Measurements from ENCODE around the gene PLCZ1. TPM values are rescaled to one million over a fixed set of nuclear protein-coding genes. Genes with fewer than 3 reads are reported as not detected.
"Not testable (repeated sequence)": the region's sequence is repeated elsewhere in the genome, so short reads cannot be mapped to it uniquely, and the experiment has no call there.

PLCZ1 gene
- polyA plus RNA-seq (2013, experiment 1 of 2): not detected
- not detected for polyA plus RNA-seq (2013, experiment 2 of 2)

GRCh38 chr12:18737819-18738218 is at the start of gene PLCZ1, which contains the start of gene CAPZA3:
PLCZ1 (minus strand) TSS chr12:18738012; CDS start chr12:18737371, 641 bp downstream.
CAPZA3 (plus strand) TSS chr12:18738119; CDS start chr12:18738269, 150 bp downstream.
- Histone ChIP-seq H3K4me3 (ENCODE audit: extremely low read depth, insufficient read depth, low read length, poor library complexity, severe bottlenecking) (no peak within 1 kb of the TSS), H3K9me3 (ENCODE audit: control insufficient read depth, low read length) (no peaks in the 10 kb centered on the region), H3K4me1 (ENCODE audit: control insufficient read depth, insufficient read depth, low read length, poor library complexity, severe bottlenecking) (no peaks in the 10 kb centered on the region), H3K36me3 (ENCODE audit: control insufficient read depth, insufficient read depth, low read length) (no peaks in the 10 kb centered on the region), H3K27ac (ENCODE audit: low read depth, low read length, severe bottlenecking) (no peak within 1 kb of the TSS)
- WGBS, 2 experiments (ENCODE audit: insufficient coverage in 2 of 2): 80% methylated on average over 1 of the region's 2 CpGs; no CpG with 5 or more reads in 1 of the 2 experiments

GRCh38 chr12:18785465-18785864 is 47.7 kb upstream of the PLCZ1 start:
- WGBS, 2 experiments (ENCODE audit: insufficient coverage in 2 of 2): 92 to 100% methylated on average over 1 to 2 of the region's 8 CpGs
- H3K9me3 ChIP-seq (ENCODE audit: control insufficient read depth, low read length); H3K27ac ChIP-seq (ENCODE audit: low read depth, low read length, severe bottlenecking); H3K4me3 ChIP-seq (ENCODE audit: extremely low read depth, insufficient read depth, low read length, poor library complexity, severe bottlenecking); H3K36me3 ChIP-seq (ENCODE audit: control insufficient read depth, insufficient read depth, low read length); H3K4me1 ChIP-seq (ENCODE audit: control insufficient read depth, insufficient read depth, low read length, poor library complexity, severe bottlenecking): not testable (repeated sequence)

- 0 to 40% methylated on average over 1 of the region's 2 CpGs for WGBS, 2 experiments (ENCODE audit: insufficient coverage in 2 of 2)
- Histone ChIP-seq H3K36me3 (ENCODE audit: control insufficient read depth, insufficient read depth, low read length) (no peaks in the 10 kb centered on the region), H3K9me3 (ENCODE audit: control insufficient read depth, low read length) (no peaks in the 10 kb centered on the region), H3K27ac (ENCODE audit: low read depth, low read length, severe bottlenecking) (no peak overlapping the region), H3K4me1 (ENCODE audit: control insufficient read depth, insufficient read depth, low read length, poor library complexity, severe bottlenecking) (no peaks in the 10 kb centered on the region), H3K4me3 (ENCODE audit: extremely low read depth, insufficient read depth, low read length, poor library complexity, severe bottlenecking) (no peak overlapping the region)
Observed at GRCh38 chr12:18782827-18783226, 45.0 kb upstream of the PLCZ1 start.

- WGBS, 2 experiments (ENCODE audit: insufficient coverage in 2 of 2): 80% methylated on average over 1 of the region's 1 CpG; no CpG with 5 or more reads in 1 of the 2 experiments
Observed at GRCh38 chr12:18766479-18766878, 28.7 kb upstream of the PLCZ1 start.

GRCh38 chr12:18755341-18755740 is 17.5 kb upstream of the PLCZ1 start:
- Histone ChIP-seq H3K36me3 (ENCODE audit: control insufficient read depth, insufficient read depth, low read length) (no peaks in the 10 kb centered on the region), H3K4me3 (ENCODE audit: extremely low read depth, insufficient read depth, low read length, poor library complexity, severe bottlenecking) (no peak overlapping the region), H3K9me3 (ENCODE audit: control insufficient read depth, low read length) (no peaks in the 10 kb centered on the region), H3K4me1 (ENCODE audit: control insufficient read depth, insufficient read depth, low read length, poor library complexity, severe bottlenecking) (peaks cover 37% of the 10 kb centered on the region), H3K27ac (ENCODE audit: low read depth, low read length, severe bottlenecking) (no peak overlapping the region)
- 100% methylated on average over 1 of the region's 1 CpG for WGBS, 2 experiments (ENCODE audit: insufficient coverage in 2 of 2)

More at GRCh38 chr12:18766479-18766878, 28.7 kb upstream of the PLCZ1 start:
- H3K36me3 ChIP-seq (ENCODE audit: control insufficient read depth, insufficient read depth, low read length); H3K27ac ChIP-seq (ENCODE audit: low read depth, low read length, severe bottlenecking); H3K4me1 ChIP-seq (ENCODE audit: control insufficient read depth, insufficient read depth, low read length, poor library complexity, severe bottlenecking); H3K4me3 ChIP-seq (ENCODE audit: extremely low read depth, insufficient read depth, low read length, poor library complexity, severe bottlenecking); H3K9me3 ChIP-seq (ENCODE audit: control insufficient read depth, low read length): not testable (repeated sequence)

GRCh38 chr12:18754124-18754707 is 16.4 kb upstream of the PLCZ1 start:
- Histone ChIP-seq H3K4me1 (ENCODE audit: control insufficient read depth, insufficient read depth, low read length, poor library complexity, severe bottlenecking) (peaks cover 47% of the 10 kb centered on the region), H3K36me3 (ENCODE audit: control insufficient read depth, insufficient read depth, low read length) (no peaks in the 10 kb centered on the region), H3K27ac (ENCODE audit: low read depth, low read length, severe bottlenecking) (no peak overlapping the region), H3K9me3 (ENCODE audit: control insufficient read depth, low read length) (no peaks in the 10 kb centered on the region), H3K4me3 (ENCODE audit: extremely low read depth, insufficient read depth, low read length, poor library complexity, severe bottlenecking) (no peak overlapping the region)
- 60 to 76% methylated on average over 1 to 2 of the region's 6 CpGs for WGBS, 2 experiments (ENCODE audit: insufficient coverage in 2 of 2)

- Histone ChIP-seq H3K9me3 (ENCODE audit: control insufficient read depth, low read length) (no peaks in the 10 kb centered on the region), H3K36me3 (ENCODE audit: control insufficient read depth, insufficient read depth, low read length) (no peaks in the 10 kb centered on the region), H3K4me1 (ENCODE audit: control insufficient read depth, insufficient read depth, low read length, poor library complexity, severe bottlenecking) (peaks cover 53% of the 10 kb centered on the region), H3K27ac (ENCODE audit: low read depth, low read length, severe bottlenecking) (peak overlapping the region; percentile 93), H3K4me3 (ENCODE audit: extremely low read depth, insufficient read depth, low read length, poor library complexity, severe bottlenecking) (no peak overlapping the region)
- WGBS, 2 experiments (ENCODE audit: insufficient coverage in 2 of 2): 56 to 70% methylated on average over 15 to 16 of the region's 16 CpGs
Observed at GRCh38 chr12:18753481-18754123, 15.8 kb upstream of the PLCZ1 start.

- no CpG with 5 or more reads among the region's 1 CpG for WGBS, 2 experiments (ENCODE audit: insufficient coverage in 2 of 2)
- Histone ChIP-seq H3K9me3 (ENCODE audit: control insufficient read depth, low read length) (no peaks in the 10 kb centered on the region), H3K4me3 (ENCODE audit: extremely low read depth, insufficient read depth, low read length, poor library complexity, severe bottlenecking) (no peak overlapping the region), H3K27ac (ENCODE audit: low read depth, low read length, severe bottlenecking) (peak overlapping the region; percentile 93), H3K36me3 (ENCODE audit: control insufficient read depth, insufficient read depth, low read length) (no peaks in the 10 kb centered on the region), H3K4me1 (ENCODE audit: control insufficient read depth, insufficient read depth, low read length, poor library complexity, severe bottlenecking) (peaks cover 59% of the 10 kb centered on the region)
Observed at GRCh38 chr12:18752947-18753346, 15.1 kb upstream of the PLCZ1 start.

- Histone ChIP-seq H3K9me3 (ENCODE audit: control insufficient read depth, low read length) (no peaks in the 10 kb centered on the region), H3K4me3 (ENCODE audit: extremely low read depth, insufficient read depth, low read length, poor library complexity, severe bottlenecking) (no peak overlapping the region), H3K4me1 (ENCODE audit: control insufficient read depth, insufficient read depth, low read length, poor library complexity, severe bottlenecking) (peaks cover 65% of the 10 kb centered on the region), H3K27ac (ENCODE audit: low read depth, low read length, severe bottlenecking) (peak overlapping the region; percentile 93), H3K36me3 (ENCODE audit: control insufficient read depth, insufficient read depth, low read length) (no peaks in the 10 kb centered on the region)
- WGBS, 2 experiments (ENCODE audit: insufficient coverage in 2 of 2): 22 to 35% methylated on average over 4 to 5 of the region's 6 CpGs
Observed at GRCh38 chr12:18752280-18752920, 14.6 kb upstream of the PLCZ1 start.

GRCh38 chr12:18751866-18752265 is 14.1 kb upstream of the PLCZ1 start:
- H3K4me3 ChIP-seq (ENCODE audit: extremely low read depth, insufficient read depth, low read length, poor library complexity, severe bottlenecking): no peak overlapping the region
- 80 to 83% methylated on average over 1 of the region's 2 CpGs for WGBS, 2 experiments (ENCODE audit: insufficient coverage in 2 of 2)
- peaks cover 67% of the 10 kb centered on the region for H3K4me1 ChIP-seq (ENCODE audit: control insufficient read depth, insufficient read depth, low read length, poor library complexity, severe bottlenecking)
- H3K36me3 ChIP-seq (ENCODE audit: control insufficient read depth, insufficient read depth, low read length): no peaks in the 10 kb centered on the region
- H3K9me3 ChIP-seq (ENCODE audit: control insufficient read depth, low read length): no peaks in the 10 kb centered on the region
- H3K27ac ChIP-seq (ENCODE audit: low read depth, low read length, severe bottlenecking): peak overlapping the region; percentile 93

All from mesodermal cell (in vitro differentiated cells).